Gastrocnemius medialis (tissue), 4 donors: ENCODE measurements around the gene MT4.

Experiments used
- POLR2A ChIP-seq, 2 donors: fragments of 450-650 bp; IDR thresholded peaks; one replicate each; pipeline ENCODE4 v1.6.1; 2017; ENCODE audit warnings: antibody characterized with exemption in 2 of 2, mild to moderate bottlenecking in 2 of 2, moderate library complexity in 2 of 2
- TF ChIP-seq, protein P1 (sequence below), 5 experiments: fragments of 450-650 bp in 3 of 5; fragments of 200-600 bp in 2 of 5; sonication (generic) in 2 of 5; IDR thresholded peaks in 4 of 5; conservative IDR thresholded peaks in 1 of 5; 1 replicate in 4 of 5; 2 replicates in 1 of 5; pipeline ENCODE4 v1.5.1; 2016 to 2019; ENCODE audit warnings: antibody characterized with exemption in 5 of 5, mild to moderate bottlenecking in 3 of 5, moderate library complexity in 3 of 5

DNA sequence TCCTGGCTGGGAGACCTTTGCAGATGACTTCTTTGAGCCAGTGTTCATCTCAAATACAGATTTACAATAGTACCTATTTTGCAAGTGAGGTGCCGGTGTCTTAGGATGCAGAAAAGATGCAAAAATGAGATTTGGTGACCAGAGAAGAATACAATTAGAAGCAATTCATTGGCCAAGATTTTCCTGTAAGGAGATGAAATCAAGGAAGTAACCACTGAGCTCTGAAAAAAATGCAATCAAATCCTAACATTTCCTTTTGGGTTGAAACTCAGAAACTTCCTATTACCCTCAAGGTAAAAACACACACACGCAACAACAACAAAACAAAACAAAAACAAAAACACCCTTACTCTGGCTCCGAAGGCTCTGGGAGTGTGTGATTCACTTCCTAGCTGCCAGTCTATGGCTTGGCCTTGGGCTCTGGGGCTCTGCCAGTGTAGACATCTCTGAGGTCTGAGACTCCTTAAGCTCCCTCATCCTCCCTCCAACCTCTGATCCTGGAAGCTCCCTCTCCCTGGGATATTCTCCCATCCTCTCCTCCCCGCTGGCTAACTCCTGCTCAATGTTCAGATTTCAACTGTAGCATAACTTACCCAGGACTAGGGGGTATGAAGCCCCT lies 16.8 kb upstream of the MT4 start:
- TF ChIP-seq, protein P1, sequence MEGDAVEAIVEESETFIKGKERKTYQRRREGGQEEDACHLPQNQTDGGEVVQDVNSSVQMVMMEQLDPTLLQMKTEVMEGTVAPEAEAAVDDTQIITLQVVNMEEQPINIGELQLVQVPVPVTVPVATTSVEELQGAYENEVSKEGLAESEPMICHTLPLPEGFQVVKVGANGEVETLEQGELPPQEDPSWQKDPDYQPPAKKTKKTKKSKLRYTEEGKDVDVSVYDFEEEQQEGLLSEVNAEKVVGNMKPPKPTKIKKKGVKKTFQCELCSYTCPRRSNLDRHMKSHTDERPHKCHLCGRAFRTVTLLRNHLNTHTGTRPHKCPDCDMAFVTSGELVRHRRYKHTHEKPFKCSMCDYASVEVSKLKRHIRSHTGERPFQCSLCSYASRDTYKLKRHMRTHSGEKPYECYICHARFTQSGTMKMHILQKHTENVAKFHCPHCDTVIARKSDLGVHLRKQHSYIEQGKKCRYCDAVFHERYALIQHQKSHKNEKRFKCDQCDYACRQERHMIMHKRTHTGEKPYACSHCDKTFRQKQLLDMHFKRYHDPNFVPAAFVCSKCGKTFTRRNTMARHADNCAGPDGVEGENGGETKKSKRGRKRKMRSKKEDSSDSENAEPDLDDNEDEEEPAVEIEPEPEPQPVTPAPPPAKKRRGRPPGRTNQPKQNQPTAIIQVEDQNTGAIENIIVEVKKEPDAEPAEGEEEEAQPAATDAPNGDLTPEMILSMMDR (IDR thresholded peaks at IDR 0.05 in 4 of 5, conservative IDR thresholded peaks at IDR 0.05 in 1 of 5): no peak
- TF ChIP-seq POLR2A (IDR thresholded peaks at IDR 0.05): no peak
